Measurements from ENCODE around the gene PDCD4.

The PDCD4 gene

GRCh38 chr10:110932505-110933180 is 60.9 kb downstream of the PDCD4 start:
- H3K4me1 Mint-ChIP-seq (ENCODE audit: low read depth), result peaks cover 40% of the 10 kb centered on the region
- no peak overlapping the region for H3K4me3 Mint-ChIP-seq
- no peaks in the 10 kb centered on the region for H3K27me3 Mint-ChIP-seq
- no peaks in the 10 kb centered on the region for H3K9me3 Mint-ChIP-seq (ENCODE audit: low read depth)
- peaks cover 2% of the 10 kb centered on the region for H3K36me3 Mint-ChIP-seq
- H3K27ac Mint-ChIP-seq, result no peak overlapping the region

GRCh38 chr10:110936757-110937156 is 65.0 kb downstream of the PDCD4 start:
- no peaks in the 10 kb centered on the region for H3K27me3 Mint-ChIP-seq
- H3K27ac Mint-ChIP-seq, result no peak overlapping the region
- peaks cover 15% of the 10 kb centered on the region for H3K36me3 Mint-ChIP-seq
- H3K4me3 Mint-ChIP-seq, result no peak overlapping the region
- no peaks in the 10 kb centered on the region for H3K9me3 Mint-ChIP-seq (ENCODE audit: low read depth)
- peaks cover 39% of the 10 kb centered on the region for H3K4me1 Mint-ChIP-seq (ENCODE audit: low read depth)

- H3K4me1 Mint-ChIP-seq (ENCODE audit: low read depth), result peaks cover 45% of the 10 kb centered on the region
- peaks cover 34% of the 10 kb centered on the region for H3K36me3 Mint-ChIP-seq
- H3K9me3 Mint-ChIP-seq (ENCODE audit: low read depth), result peaks cover 11% of the 10 kb centered on the region
Observed at GRCh38 chr10:110939419-110939818, 67.7 kb downstream of the PDCD4 start.

GRCh38 chr10:110944792-110945396 is 73.2 kb downstream of the PDCD4 start:
- peaks cover 15% of the 10 kb centered on the region for H3K9me3 Mint-ChIP-seq (ENCODE audit: low read depth)
- no peak overlapping the region for H3K4me3 Mint-ChIP-seq
- H3K4me1 Mint-ChIP-seq (ENCODE audit: low read depth), result peaks cover 51% of the 10 kb centered on the region
- H3K27ac Mint-ChIP-seq, result no peak overlapping the region
- H3K27me3 Mint-ChIP-seq, result no peaks in the 10 kb centered on the region
- H3K36me3 Mint-ChIP-seq, result peaks cover 57% of the 10 kb centered on the region

More at GRCh38 chr10:110939419-110939818, 67.7 kb downstream of the PDCD4 start:
- Mint-ChIP-seq H3K27ac (no peak overlapping the region), H3K4me3 (no peak overlapping the region), H3K27me3 (no peaks in the 10 kb centered on the region)

GRCh38 chr10:110946496-110946895 is 74.8 kb downstream of the PDCD4 start:
- H3K36me3 Mint-ChIP-seq, result peaks cover 56% of the 10 kb centered on the region

GRCh38 chr10:110947061-110947595 is 75.4 kb downstream of the PDCD4 start:
- H3K27ac Mint-ChIP-seq, result no peak overlapping the region
- no peak overlapping the region for H3K4me3 Mint-ChIP-seq
- peaks cover 25% of the 10 kb centered on the region for H3K9me3 Mint-ChIP-seq (ENCODE audit: low read depth)
- H3K36me3 Mint-ChIP-seq, result peaks cover 56% of the 10 kb centered on the region
- H3K27me3 Mint-ChIP-seq, result no peaks in the 10 kb centered on the region
- H3K4me1 Mint-ChIP-seq (ENCODE audit: low read depth), result peaks cover 46% of the 10 kb centered on the region

More at GRCh38 chr10:110946496-110946895, 74.8 kb downstream of the PDCD4 start:
- Mint-ChIP-seq H3K27me3 (no peaks in the 10 kb centered on the region), H3K4me1 (ENCODE audit: low read depth) (peaks cover 46% of the 10 kb centered on the region), H3K9me3 (ENCODE audit: low read depth) (peaks cover 25% of the 10 kb centered on the region), H3K27ac (peak overlapping the region; percentile 64), H3K4me3 (no peak overlapping the region)
